PC-9 (cell line): Measurements from ENCODE around the gene FPGS.

Experiments used
- EZH2 ChIP-seq: fragments of 200-600 bp; sonication (generic); IDR thresholded peaks from 2 replicates; pipeline ENCODE4 v1.8.0; 2017; ENCODE audit warnings: antibody characterized with exemption, low read depth
- TF ChIP-seq, protein P1 (sequence below): fragments of 200-600 bp; sonication (generic); conservative IDR thresholded peaks from 2 replicates; pipeline ENCODE4 v1.6.1; 2017; ENCODE audit warnings: mixed run types, antibody characterized with exemption, mild to moderate bottlenecking, moderate library complexity

DNA sequence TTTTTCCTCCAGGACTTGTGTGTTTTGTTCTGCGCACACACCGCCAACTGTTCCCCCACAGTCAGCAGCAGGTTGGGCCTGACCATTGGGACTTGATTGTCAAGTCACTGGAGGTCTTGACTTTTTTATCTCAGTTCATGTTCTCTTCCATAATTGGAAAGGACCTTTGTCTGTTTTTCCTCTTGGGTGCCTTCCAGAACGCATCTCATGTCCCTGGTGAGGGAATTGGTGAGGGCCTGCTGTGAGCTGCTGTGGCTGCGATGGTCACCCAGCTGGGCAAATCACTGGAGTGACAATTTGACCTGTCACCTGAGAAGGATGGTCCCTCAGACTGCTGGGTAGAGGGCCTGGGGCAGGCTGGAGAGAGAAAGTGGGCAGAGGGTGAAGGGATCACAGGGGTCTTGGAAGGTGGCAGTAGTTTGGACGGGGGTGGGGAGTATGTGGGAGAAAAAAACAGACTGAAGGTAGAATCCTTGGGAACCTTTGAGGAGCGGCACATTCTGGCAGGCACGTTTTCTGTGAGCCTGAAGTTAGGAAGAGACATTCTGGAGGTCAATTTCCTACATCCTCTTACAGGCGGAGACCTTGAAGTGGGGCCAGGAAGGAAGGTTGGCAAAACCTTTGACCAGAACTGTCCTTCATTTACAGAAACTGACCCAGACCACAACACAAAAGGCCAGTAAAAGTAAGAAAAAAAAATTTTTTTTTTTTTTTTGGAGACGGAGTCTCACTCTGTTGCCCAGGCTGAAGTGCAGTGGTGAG, 12.4 kb upstream of the FPGS start:
- TF ChIP-seq, protein P1, sequence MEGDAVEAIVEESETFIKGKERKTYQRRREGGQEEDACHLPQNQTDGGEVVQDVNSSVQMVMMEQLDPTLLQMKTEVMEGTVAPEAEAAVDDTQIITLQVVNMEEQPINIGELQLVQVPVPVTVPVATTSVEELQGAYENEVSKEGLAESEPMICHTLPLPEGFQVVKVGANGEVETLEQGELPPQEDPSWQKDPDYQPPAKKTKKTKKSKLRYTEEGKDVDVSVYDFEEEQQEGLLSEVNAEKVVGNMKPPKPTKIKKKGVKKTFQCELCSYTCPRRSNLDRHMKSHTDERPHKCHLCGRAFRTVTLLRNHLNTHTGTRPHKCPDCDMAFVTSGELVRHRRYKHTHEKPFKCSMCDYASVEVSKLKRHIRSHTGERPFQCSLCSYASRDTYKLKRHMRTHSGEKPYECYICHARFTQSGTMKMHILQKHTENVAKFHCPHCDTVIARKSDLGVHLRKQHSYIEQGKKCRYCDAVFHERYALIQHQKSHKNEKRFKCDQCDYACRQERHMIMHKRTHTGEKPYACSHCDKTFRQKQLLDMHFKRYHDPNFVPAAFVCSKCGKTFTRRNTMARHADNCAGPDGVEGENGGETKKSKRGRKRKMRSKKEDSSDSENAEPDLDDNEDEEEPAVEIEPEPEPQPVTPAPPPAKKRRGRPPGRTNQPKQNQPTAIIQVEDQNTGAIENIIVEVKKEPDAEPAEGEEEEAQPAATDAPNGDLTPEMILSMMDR = no peak
- no peak for TF ChIP-seq EZH2
